GM21515 (cell line): ENCODE results near the gene COPB2.

Experiments
- ATAC-seq: cut with Tn5 transposase; IDR thresholded peaks from one replicate; pipeline ENCODE4 v1.9.1; 2021; ENCODE audit not compliant: unreplicated experiment

The COPB2 gene

DNA sequence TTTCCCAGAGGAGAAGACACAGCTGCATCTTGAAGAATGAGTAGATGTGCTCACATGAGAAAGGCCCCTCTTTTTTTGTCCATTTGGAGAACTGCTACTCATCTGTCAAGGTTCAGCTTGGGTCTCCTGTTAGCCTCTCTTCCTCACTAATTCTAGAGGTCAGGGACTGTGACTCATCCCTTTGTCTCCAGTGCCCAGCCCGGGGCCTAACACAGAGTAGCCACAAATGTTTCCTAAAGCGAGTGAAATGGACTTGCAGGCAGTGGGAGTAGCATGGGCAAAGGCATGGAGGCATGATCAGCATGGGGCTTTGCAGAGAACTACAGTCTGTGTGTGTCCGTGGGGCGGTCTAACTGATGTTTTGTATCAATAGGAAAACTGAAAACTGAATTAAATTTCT lies 79.6 kb downstream of the COPB2 start:
- ATAC-seq: no peak

DNA sequence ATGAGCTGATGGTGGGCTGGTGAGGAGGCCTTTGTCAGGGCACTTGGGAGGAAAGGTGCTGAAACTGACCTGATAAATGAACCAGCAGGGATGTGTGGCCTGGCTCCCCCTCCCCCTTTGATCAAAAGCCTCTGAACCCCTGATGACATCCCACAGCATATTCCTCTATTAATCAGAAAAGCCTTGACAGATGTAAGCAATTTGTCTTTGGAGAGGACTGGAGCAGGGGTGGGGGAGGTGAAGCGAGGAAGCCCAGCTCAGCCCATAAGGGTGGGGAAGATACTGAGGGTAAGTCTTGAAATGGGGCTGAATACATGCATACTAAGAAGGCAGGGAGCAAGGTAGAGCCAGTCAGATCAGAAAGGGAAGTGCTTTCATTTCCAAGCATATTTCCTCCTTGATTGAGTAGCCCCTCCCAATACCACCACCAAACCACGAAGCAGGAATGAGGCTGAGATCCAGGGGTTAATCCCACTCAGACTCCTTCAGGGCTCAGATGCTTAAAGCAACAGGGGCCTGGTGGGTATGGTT lies 80.3 kb downstream of the COPB2 start:
- no peak for ATAC-seq

DNA sequence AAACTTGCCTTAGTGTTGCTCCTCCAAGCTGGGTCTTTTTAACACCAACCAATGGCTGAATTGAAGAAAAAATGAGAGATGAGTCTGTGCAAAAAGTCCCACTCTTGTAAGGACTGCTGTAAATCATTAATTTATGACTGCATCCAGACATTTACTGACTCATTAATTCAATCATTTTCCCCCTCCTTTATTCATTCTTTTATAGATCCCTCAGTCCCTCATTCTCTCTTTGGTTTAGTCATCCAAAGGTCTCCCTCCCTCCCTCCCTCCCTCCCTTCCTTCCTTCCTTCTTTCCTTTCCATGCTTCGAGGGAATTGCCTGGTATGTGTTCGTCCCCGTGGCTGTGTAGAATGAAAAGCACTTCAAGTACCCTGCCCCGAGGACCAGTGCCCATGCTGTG lies 80.9 kb downstream of the COPB2 start:
- no peak for ATAC-seq

DNA sequence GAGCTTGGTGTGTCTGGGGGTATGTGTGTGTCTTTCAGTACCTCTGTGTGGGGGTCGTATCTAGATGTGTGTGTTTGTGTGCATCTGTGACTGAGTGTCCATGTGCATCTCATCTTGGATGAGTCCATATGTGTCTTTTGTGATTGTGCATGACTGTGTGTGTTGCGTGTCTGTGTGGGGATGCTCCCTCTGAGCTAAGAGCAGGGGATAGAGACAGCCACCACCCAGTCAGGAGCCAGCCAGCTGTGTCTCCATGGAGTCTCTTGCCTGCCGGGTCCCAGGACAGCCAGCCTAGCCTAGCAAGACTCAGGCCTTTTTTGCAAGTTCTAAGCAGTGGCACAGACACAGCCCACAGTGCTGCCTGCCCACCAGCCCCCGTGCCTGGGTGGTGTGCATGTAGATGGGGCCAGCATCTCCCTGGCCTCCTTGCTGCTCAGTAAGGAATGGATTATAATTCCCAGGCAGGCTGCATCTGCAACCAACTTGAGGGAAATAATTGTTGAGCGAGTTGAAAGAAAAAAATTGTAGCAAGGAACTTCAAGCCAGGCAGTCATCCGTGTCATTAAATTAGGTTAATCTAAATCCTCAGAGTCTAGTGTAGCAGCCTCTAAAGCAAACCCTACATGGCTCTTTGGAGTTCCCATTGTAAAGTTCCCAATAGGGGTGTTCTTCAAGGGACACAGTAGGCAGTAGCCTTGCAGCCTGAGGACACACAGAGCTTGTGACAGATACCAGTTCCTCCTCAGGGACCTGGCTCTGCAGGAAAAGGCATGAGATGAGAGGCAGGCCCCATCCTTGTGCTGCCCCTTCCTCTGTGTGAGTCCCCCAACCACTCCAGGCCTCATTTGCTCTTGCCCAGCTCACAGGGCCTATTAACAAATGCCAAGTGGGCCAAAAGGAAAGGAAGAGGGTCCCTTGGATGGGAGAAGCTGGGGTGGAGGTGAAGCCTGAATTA lies 81.6 kb downstream of the COPB2 start:
- ATAC-seq: no peak
